Measurements from ENCODE around the gene GPC1.

DNA sequence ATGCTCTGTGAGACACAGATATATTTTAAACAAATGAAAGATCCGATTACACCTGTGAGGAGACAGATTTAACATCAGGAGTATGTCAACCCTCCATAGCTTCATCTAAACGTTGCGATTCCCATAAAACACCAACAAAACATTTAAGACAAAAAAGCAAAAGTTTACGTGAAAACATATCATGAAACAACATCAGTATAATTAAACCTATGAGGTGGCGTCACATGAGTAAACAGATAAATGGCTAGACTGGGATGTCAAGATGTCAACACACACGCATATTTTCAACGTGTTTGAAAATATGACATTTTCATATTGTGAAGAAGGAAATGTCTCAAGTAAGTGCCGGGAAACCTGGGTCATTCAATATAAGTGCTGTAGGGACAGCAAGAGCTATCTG is 25.5 kb upstream of the GPC1 start:
- TF ChIP-seq, protein P1, sequence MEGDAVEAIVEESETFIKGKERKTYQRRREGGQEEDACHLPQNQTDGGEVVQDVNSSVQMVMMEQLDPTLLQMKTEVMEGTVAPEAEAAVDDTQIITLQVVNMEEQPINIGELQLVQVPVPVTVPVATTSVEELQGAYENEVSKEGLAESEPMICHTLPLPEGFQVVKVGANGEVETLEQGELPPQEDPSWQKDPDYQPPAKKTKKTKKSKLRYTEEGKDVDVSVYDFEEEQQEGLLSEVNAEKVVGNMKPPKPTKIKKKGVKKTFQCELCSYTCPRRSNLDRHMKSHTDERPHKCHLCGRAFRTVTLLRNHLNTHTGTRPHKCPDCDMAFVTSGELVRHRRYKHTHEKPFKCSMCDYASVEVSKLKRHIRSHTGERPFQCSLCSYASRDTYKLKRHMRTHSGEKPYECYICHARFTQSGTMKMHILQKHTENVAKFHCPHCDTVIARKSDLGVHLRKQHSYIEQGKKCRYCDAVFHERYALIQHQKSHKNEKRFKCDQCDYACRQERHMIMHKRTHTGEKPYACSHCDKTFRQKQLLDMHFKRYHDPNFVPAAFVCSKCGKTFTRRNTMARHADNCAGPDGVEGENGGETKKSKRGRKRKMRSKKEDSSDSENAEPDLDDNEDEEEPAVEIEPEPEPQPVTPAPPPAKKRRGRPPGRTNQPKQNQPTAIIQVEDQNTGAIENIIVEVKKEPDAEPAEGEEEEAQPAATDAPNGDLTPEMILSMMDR (IDR thresholded peaks at IDR 0.05 in 2 of 3, conservative IDR thresholded peaks at IDR 0.05 in 1 of 3; ENCODE audit: control insufficient read depth in 2 of 3, extremely low read depth in 1 of 3, insufficient read depth in 1 of 3, low read depth in 3 of 3, low read length in 3 of 3) = no peak
- TF ChIP-seq, protein P2, sequence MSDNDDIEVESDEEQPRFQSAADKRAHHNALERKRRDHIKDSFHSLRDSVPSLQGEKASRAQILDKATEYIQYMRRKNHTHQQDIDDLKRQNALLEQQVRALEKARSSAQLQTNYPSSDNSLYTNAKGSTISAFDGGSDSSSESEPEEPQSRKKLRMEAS (IDR thresholded peaks at IDR 0.05; ENCODE audit: low read depth, low read length) = no peak
- no peak for TF ChIP-seq GABPA (IDR thresholded peaks at IDR 0.05; ENCODE audit: low read depth)
- TF ChIP-seq SP1 (IDR thresholded peaks at IDR 0.05; ENCODE audit: low read depth, low read length) = no peak
- no peak for TF ChIP-seq SIN3A (IDR thresholded peaks at IDR 0.05; ENCODE audit: low read depth, low read length)
- TF ChIP-seq ZNF274 (IDR thresholded peaks at IDR 0.05; ENCODE audit: insufficient read depth, insufficient read length) = no peak
- TF ChIP-seq, protein P3, sequence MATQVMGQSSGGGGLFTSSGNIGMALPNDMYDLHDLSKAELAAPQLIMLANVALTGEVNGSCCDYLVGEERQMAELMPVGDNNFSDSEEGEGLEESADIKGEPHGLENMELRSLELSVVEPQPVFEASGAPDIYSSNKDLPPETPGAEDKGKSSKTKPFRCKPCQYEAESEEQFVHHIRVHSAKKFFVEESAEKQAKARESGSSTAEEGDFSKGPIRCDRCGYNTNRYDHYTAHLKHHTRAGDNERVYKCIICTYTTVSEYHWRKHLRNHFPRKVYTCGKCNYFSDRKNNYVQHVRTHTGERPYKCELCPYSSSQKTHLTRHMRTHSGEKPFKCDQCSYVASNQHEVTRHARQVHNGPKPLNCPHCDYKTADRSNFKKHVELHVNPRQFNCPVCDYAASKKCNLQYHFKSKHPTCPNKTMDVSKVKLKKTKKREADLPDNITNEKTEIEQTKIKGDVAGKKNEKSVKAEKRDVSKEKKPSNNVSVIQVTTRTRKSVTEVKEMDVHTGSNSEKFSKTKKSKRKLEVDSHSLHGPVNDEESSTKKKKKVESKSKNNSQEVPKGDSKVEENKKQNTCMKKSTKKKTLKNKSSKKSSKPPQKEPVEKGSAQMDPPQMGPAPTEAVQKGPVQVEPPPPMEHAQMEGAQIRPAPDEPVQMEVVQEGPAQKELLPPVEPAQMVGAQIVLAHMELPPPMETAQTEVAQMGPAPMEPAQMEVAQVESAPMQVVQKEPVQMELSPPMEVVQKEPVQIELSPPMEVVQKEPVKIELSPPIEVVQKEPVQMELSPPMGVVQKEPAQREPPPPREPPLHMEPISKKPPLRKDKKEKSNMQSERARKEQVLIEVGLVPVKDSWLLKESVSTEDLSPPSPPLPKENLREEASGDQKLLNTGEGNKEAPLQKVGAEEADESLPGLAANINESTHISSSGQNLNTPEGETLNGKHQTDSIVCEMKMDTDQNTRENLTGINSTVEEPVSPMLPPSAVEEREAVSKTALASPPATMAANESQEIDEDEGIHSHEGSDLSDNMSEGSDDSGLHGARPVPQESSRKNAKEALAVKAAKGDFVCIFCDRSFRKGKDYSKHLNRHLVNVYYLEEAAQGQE (IDR thresholded peaks at IDR 0.05; ENCODE audit: low read depth, low read length) = no peak
